Right hindlimb (tissue), 1 donor: ENCODE measurements around the gene PHACTR3.

Experiments used
- DNase-seq: peaks from one replicate; pipeline ENCODE4 v3.0.0-alpha.2; 2018

PHACTR3 gene

GRCh38 chr20:59756241-59756640, 151.9 kb downstream of the PHACTR3 start:
- DNase-seq: no peak

- DNase-seq: no peak
These were observed 159.7 kb downstream of the PHACTR3 start for GRCh38 chr20:59764037-59764436.

GRCh38 chr20:59765599-59766177, 161.3 kb downstream of the PHACTR3 start:
- DNase-seq: no peak

- DNase-seq: no peak
These were observed 163.3 kb downstream of the PHACTR3 start for GRCh38 chr20:59767656-59768055.

GRCh38 chr20:59770270-59770669, 165.9 kb downstream of the PHACTR3 start:
- DNase-seq: no peak

GRCh38 chr20:59770851-59771250, 166.5 kb downstream of the PHACTR3 start:
- no peak for DNase-seq

- DNase-seq: no peak
These were observed 167.4 kb downstream of the PHACTR3 start for GRCh38 chr20:59771506-59772372.

- no peak for DNase-seq
These were observed 168.0 kb downstream of the PHACTR3 start for GRCh38 chr20:59772373-59772705.

GRCh38 chr20:59772931-59773913, 168.9 kb downstream of the PHACTR3 start:
- no peak for DNase-seq

- no peak for DNase-seq
These were observed 169.9 kb downstream of the PHACTR3 start for GRCh38 chr20:59774204-59774641.

- DNase-seq: no peak
These were observed 170.8 kb downstream of the PHACTR3 start for GRCh38 chr20:59774921-59775686.

- no peak for DNase-seq
These were observed 171.3 kb downstream of the PHACTR3 start for GRCh38 chr20:59775687-59776055.

- no peak for DNase-seq
These were observed 171.8 kb downstream of the PHACTR3 start for GRCh38 chr20:59776059-59776603.

- DNase-seq: no peak
These were observed 172.4 kb downstream of the PHACTR3 start for GRCh38 chr20:59776626-59777330.

GRCh38 chr20:59777331-59777725, 173.0 kb downstream of the PHACTR3 start:
- DNase-seq: no peak

GRCh38 chr20:59777814-59778575, 173.7 kb downstream of the PHACTR3 start:
- no peak for DNase-seq

- no peak for DNase-seq
These were observed 174.4 kb downstream of the PHACTR3 start for GRCh38 chr20:59778615-59779200.

- DNase-seq: no peak
These were observed 175.5 kb downstream of the PHACTR3 start for GRCh38 chr20:59779656-59780380.

- DNase-seq: no peak
These were observed 176.3 kb downstream of the PHACTR3 start for GRCh38 chr20:59780494-59781185.
